ENCODE measurements around the gene FAM53A.
"Not testable (repeated sequence)": the region's sequence is repeated elsewhere in the genome, so short reads cannot be mapped to it uniquely, and the experiment has no call there.

The FAM53A gene

GRCh38 chr4:1706358-1706757 lies 22.2 kb upstream of the FAM53A start:
- H3K36me3 ChIP-seq (ENCODE audit: control insufficient read depth in 1 of 2, insufficient read depth in 2 of 2, low read length in 2 of 2), result peaks cover 11 to 35% of the 10 kb centered on the region in 2 donors
- H3K9me3 ChIP-seq (ENCODE audit: control insufficient read depth in 1 of 2, low read length in 2 of 2), result no peaks in the 10 kb centered on the region
- H3K4me1 ChIP-seq (ENCODE audit: control insufficient read depth in 1 of 2, insufficient read depth in 2 of 2, low read length in 2 of 2), result peaks cover 4 to 15% of the 10 kb centered on the region in 2 donors
- H3K4me3 ChIP-seq (ENCODE audit: low read depth in 1 of 2, low read length in 2 of 2), result no peak overlapping the region
- no peak overlapping the region for H3K27ac ChIP-seq (ENCODE audit: low read depth, low read length)
- H3K9ac ChIP-seq (ENCODE audit: low read depth in 1 of 2, low read length in 2 of 2), result no peak overlapping the region
- H3K27me3 ChIP-seq (ENCODE audit: control insufficient read depth in 1 of 2, insufficient read depth in 2 of 2, low read length in 2 of 2), result no peaks in the 10 kb centered on the region

DNA sequence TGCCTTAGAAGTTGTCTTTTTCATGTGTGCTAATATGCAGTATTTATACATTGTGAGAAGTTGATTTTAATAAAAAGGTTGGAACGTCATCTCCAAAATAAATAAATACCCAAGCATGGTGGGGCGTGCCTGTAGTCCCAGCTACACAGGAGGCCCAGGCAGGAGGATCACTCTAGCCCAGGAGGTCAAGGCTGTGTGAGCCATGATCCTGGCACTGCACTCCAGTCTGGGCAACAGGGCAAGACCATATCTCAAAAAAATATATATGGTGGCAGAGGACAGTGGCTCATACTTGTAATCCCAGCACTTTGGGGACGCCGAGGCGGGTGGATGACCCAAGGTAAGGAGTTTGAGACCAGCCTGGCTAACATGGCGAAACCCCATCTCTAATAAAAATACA lies 21.6 kb upstream of the FAM53A start:
- peaks cover 11 to 41% of the 10 kb centered on the region in 2 donors for H3K36me3 ChIP-seq (ENCODE audit: control insufficient read depth in 1 of 2, insufficient read depth in 2 of 2, low read length in 2 of 2)
- H3K4me1 ChIP-seq (ENCODE audit: control insufficient read depth in 1 of 2, insufficient read depth in 2 of 2, low read length in 2 of 2), result peaks cover 4 to 9% of the 10 kb centered on the region in 2 donors
- no peaks in the 10 kb centered on the region for H3K9me3 ChIP-seq (ENCODE audit: control insufficient read depth in 1 of 2, low read length in 2 of 2)
- H3K9ac ChIP-seq (ENCODE audit: low read depth in 1 of 2, low read length in 2 of 2), result no peak overlapping the region
- no peak overlapping the region for H3K27ac ChIP-seq (ENCODE audit: low read depth, low read length)
- H3K27me3 ChIP-seq (ENCODE audit: control insufficient read depth in 1 of 2, insufficient read depth in 2 of 2, low read length in 2 of 2), result no peaks in the 10 kb centered on the region
- no peak overlapping the region for H3K4me3 ChIP-seq (ENCODE audit: low read depth in 1 of 2, low read length in 2 of 2)

GRCh38 chr4:1703867-1704266 lies 19.8 kb upstream of the FAM53A start:
- Histone ChIP-seq H3K27ac (ENCODE audit: low read depth, low read length) (no peak overlapping the region), H3K27me3 (ENCODE audit: control insufficient read depth in 1 of 2, insufficient read depth in 2 of 2, low read length in 2 of 2) (no peaks in the 10 kb centered on the region), H3K36me3 (ENCODE audit: control insufficient read depth in 1 of 2, insufficient read depth in 2 of 2, low read length in 2 of 2) (peaks cover 19 to 54% of the 10 kb centered on the region in 2 donors), H3K9ac (ENCODE audit: low read depth in 1 of 2, low read length in 2 of 2) (no peak overlapping the region), H3K4me3 (ENCODE audit: low read depth in 1 of 2, low read length in 2 of 2) (no peak overlapping the region), H3K4me1 (ENCODE audit: control insufficient read depth in 1 of 2, insufficient read depth in 2 of 2, low read length in 2 of 2) (no peaks in the 10 kb centered on the region), H3K9me3 (ENCODE audit: control insufficient read depth in 1 of 2, low read length in 2 of 2) (no peaks in the 10 kb centered on the region)

DNA sequence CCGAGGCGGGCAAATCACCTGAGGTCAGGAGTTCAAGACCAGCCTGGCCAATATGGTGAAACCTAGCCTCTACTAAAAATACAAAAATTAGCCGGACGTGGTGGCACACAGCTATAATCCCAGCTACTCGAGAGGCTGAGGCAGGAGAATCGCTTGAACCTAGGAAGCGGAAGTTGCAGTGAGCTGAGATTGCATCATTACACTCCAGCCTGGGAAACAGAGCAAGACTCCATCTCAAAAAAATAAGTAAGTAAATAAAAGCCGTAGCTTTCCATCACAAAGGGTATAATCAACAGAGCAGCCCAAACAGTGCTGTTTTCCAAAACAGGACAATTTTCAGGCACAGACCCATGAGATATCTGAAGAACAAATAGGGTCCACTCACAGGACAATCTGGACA lies 17.6 kb upstream of the FAM53A start:
- H3K4me3 ChIP-seq (ENCODE audit: low read depth in 1 of 2, low read length in 2 of 2); H3K27ac ChIP-seq (ENCODE audit: low read depth, low read length); H3K9ac ChIP-seq (ENCODE audit: low read depth in 1 of 2, low read length in 2 of 2); H3K27me3 ChIP-seq (ENCODE audit: control insufficient read depth in 1 of 2, insufficient read depth in 2 of 2, low read length in 2 of 2); H3K4me1 ChIP-seq (ENCODE audit: control insufficient read depth in 1 of 2, insufficient read depth in 2 of 2, low read length in 2 of 2); H3K9me3 ChIP-seq (ENCODE audit: control insufficient read depth in 1 of 2, low read length in 2 of 2): not testable (repeated sequence)
- H3K36me3 ChIP-seq (ENCODE audit: control insufficient read depth in 1 of 2, insufficient read depth in 2 of 2, low read length in 2 of 2), result peaks cover 19 to 71% of the 10 kb centered on the region in 2 donors

DNA sequence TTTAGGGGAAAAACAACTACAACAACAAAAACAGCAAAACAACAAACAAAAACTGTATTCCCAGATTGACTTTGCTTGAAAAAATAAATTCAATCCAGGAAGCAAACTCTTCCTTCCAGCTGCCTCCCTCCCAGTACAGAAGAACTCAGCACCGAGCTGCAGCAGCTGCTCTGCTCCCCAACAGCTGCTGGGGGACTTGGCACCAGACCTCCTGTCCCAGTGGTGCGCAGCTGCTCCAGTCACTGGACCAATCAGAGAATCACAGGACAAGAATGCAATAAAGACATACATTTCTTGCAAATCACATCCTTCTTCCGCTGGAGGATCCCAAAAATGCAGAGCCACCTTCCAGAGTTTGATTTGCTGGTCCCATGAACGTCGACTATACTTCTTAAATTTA lies 11.8 kb upstream of the FAM53A start:
- no peaks in the 10 kb centered on the region for H3K9me3 ChIP-seq (ENCODE audit: control insufficient read depth in 1 of 2, low read length in 2 of 2)
- H3K27ac ChIP-seq (ENCODE audit: low read depth, low read length), result no peak overlapping the region
- H3K27me3 ChIP-seq (ENCODE audit: control insufficient read depth in 1 of 2, insufficient read depth in 2 of 2, low read length in 2 of 2), result no peaks in the 10 kb centered on the region
- peaks cover 16 to 85% of the 10 kb centered on the region in 2 donors for H3K36me3 ChIP-seq (ENCODE audit: control insufficient read depth in 1 of 2, insufficient read depth in 2 of 2, low read length in 2 of 2)
- H3K4me1 ChIP-seq (ENCODE audit: control insufficient read depth in 1 of 2, insufficient read depth in 2 of 2, low read length in 2 of 2), result no peaks in the 10 kb centered on the region
- no peak overlapping the region for H3K9ac ChIP-seq (ENCODE audit: low read depth in 1 of 2, low read length in 2 of 2)
- no peak overlapping the region for H3K4me3 ChIP-seq (ENCODE audit: low read depth in 1 of 2, low read length in 2 of 2)

GRCh38 chr4:1693131-1693896 lies 9.2 kb upstream of the FAM53A start:
- Histone ChIP-seq H3K4me3 (ENCODE audit: low read depth in 1 of 2, low read length in 2 of 2) (no peak overlapping the region), H3K27me3 (ENCODE audit: control insufficient read depth in 1 of 2, insufficient read depth in 2 of 2, low read length in 2 of 2) (no peaks in the 10 kb centered on the region), H3K9me3 (ENCODE audit: control insufficient read depth in 1 of 2, low read length in 2 of 2) (no peaks in the 10 kb centered on the region), H3K9ac (ENCODE audit: low read depth in 1 of 2, low read length in 2 of 2) (no peak overlapping the region), H3K36me3 (ENCODE audit: control insufficient read depth in 1 of 2, insufficient read depth in 2 of 2, low read length in 2 of 2) (peaks cover 8 to 69% of the 10 kb centered on the region in 2 donors), H3K4me1 (ENCODE audit: control insufficient read depth in 1 of 2, insufficient read depth in 2 of 2, low read length in 2 of 2) (no peaks in the 10 kb centered on the region), H3K27ac (ENCODE audit: low read depth, low read length) (no peak overlapping the region)

GRCh38 chr4:1691737-1692373 lies 7.7 kb upstream of the FAM53A start:
- H3K9me3 ChIP-seq (ENCODE audit: control insufficient read depth in 1 of 2, low read length in 2 of 2), result no peaks in the 10 kb centered on the region
- no peak overlapping the region for H3K9ac ChIP-seq (ENCODE audit: low read depth in 1 of 2, low read length in 2 of 2)
- H3K4me1 ChIP-seq (ENCODE audit: control insufficient read depth in 1 of 2, insufficient read depth in 2 of 2, low read length in 2 of 2), result no peaks in the 10 kb centered on the region
- H3K27ac ChIP-seq (ENCODE audit: low read depth, low read length), result no peak overlapping the region
- H3K4me3 ChIP-seq (ENCODE audit: low read depth in 1 of 2, low read length in 2 of 2), result no peak overlapping the region
- H3K27me3 ChIP-seq (ENCODE audit: control insufficient read depth in 1 of 2, insufficient read depth in 2 of 2, low read length in 2 of 2), result no peaks in the 10 kb centered on the region
- H3K36me3 ChIP-seq (ENCODE audit: control insufficient read depth in 1 of 2, insufficient read depth in 2 of 2, low read length in 2 of 2), result peaks cover 8 to 59% of the 10 kb centered on the region in 2 donors

DNA sequence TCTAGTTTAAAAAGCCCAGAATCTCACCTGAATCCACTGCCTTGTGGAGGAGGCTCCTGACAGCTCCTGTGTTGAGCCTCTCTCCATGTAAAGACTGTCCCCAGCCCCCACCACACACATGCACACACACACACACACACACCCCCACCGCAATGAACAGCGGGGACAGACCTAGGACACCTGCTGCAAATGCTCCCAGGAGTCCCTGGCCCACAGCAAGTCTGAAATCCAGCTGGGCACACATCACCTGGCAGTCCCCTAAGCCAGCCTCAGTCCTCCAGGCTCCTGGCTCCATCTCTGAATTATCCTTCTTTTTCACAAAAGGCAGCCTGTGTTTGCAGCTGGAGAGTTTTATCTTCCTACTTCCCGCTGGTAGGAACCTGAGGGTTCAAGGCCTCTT lies 6.6 kb upstream of the FAM53A start:
- Histone ChIP-seq H3K9ac (ENCODE audit: low read depth in 1 of 2, low read length in 2 of 2) (no peak overlapping the region), H3K9me3 (ENCODE audit: control insufficient read depth in 1 of 2, low read length in 2 of 2) (no peaks in the 10 kb centered on the region), H3K4me3 (ENCODE audit: low read depth in 1 of 2, low read length in 2 of 2) (no peak overlapping the region), H3K4me1 (ENCODE audit: control insufficient read depth in 1 of 2, insufficient read depth in 2 of 2, low read length in 2 of 2) (no peaks in the 10 kb centered on the region), H3K27me3 (ENCODE audit: control insufficient read depth in 1 of 2, insufficient read depth in 2 of 2, low read length in 2 of 2) (no peaks in the 10 kb centered on the region), H3K27ac (ENCODE audit: low read depth, low read length) (no peak overlapping the region), H3K36me3 (ENCODE audit: control insufficient read depth in 1 of 2, insufficient read depth in 2 of 2, low read length in 2 of 2) (peaks cover 4 to 47% of the 10 kb centered on the region in 2 donors)

- Histone ChIP-seq H3K36me3 (ENCODE audit: control insufficient read depth in 1 of 2, insufficient read depth in 2 of 2, low read length in 2 of 2) (peaks cover 0 to 13% of the 10 kb centered on the region in 2 donors), H3K27ac (ENCODE audit: low read depth, low read length) (no peak overlapping the region), H3K27me3 (ENCODE audit: control insufficient read depth in 1 of 2, insufficient read depth in 2 of 2, low read length in 2 of 2) (no peaks in the 10 kb centered on the region), H3K4me1 (ENCODE audit: control insufficient read depth in 1 of 2, insufficient read depth in 2 of 2, low read length in 2 of 2) (peaks cover 0 to 10% of the 10 kb centered on the region in 2 donors), H3K4me3 (ENCODE audit: low read depth in 1 of 2, low read length in 2 of 2) (no peak overlapping the region), H3K9ac (ENCODE audit: low read depth in 1 of 2, low read length in 2 of 2) (no peak overlapping the region), H3K9me3 (ENCODE audit: control insufficient read depth in 1 of 2, low read length in 2 of 2) (no peaks in the 10 kb centered on the region)
Measured at GRCh38 chr4:1686440-1687036, 2.4 kb upstream of the FAM53A start.
